ENCODE results near the gene SH3TC2.

DNA sequence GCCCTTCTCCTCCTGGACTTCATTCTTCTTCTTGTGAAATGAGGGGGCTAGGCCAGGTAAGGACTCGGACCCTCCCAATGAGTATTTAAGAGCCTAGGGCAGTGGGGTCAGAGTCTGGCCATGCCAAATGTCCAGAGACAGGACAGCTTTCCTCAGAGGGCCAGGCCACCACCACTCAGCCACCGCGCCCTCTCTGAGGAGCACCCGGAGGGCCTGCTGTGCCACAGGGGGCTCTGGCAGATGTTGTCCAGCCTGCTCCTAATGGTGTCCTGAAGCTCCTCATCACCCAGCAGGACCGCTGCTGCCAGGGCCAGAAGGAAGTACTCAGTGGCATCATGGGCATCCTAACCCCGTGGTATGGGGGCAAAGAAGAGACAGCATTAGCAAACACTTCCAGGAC is 58.3 kb downstream of the SH3TC2 start:
- TF ChIP-seq YY1 (IDR thresholded peaks at IDR 0.05; ENCODE audit: insufficient read depth, insufficient read length) (no peak), ZNF274 (IDR thresholded peaks at IDR 0.05; ENCODE audit: low read depth, low read length) (no peak), SUZ12 (IDR thresholded peaks at IDR 0.05; ENCODE audit: extremely low read depth, insufficient read depth, insufficient read length) (no peak)

Data from NT2/D1 (cell line).